Kidney epithelial cell (primary cell): ENCODE results near the gene UNC119B. TPM values are rescaled to one million over a fixed set of nuclear protein-coding genes. Genes with fewer than 3 reads are reported as not detected.

ENCODE experiments used
- DNase-seq: peaks from one replicate; pipeline ENCODE4 v3.0.0-alpha.2; 2010; ENCODE audit warnings: low read depth
- H3K27me3 ChIP-seq: 2 replicates; pipeline ENCODE4 v1.6.0; 2011; ENCODE audit warnings: low read length; ENCODE audit not compliant: control insufficient read depth, insufficient read depth
- H3K36me3 ChIP-seq: 2 replicates; pipeline ENCODE4 v1.5.1; 2011; ENCODE audit warnings: low read length; ENCODE audit not compliant: control insufficient read depth, insufficient read depth
- H3K4me3 ChIP-seq: 2 replicates; pipeline ENCODE4 v1.5.1; 2011; ENCODE audit warnings: low read depth, mild to moderate bottlenecking, control low read depth, low read length
- CTCF ChIP-seq: IDR thresholded peaks from 2 replicates; pipeline ENCODE4 v1.5.1; 2011; ENCODE audit warnings: mild to moderate bottlenecking, moderate library complexity, low read length, control low read depth, inconsistent platforms; ENCODE audit not compliant: insufficient read depth, poor library complexity, severe bottlenecking
- total RNA-seq: library from RNA; depleted of rRNA; stranded (reverse); fragments of >200 nt; gene quantifications from 2 replicates; pipeline ENCODE4 v1.2.3, GENCODE V29; 2015

The UNC119B gene
- total RNA-seq, 1 donor from 2014 or later: 22.8 TPM

- Histone ChIP-seq H3K27me3 (no peaks in the 10 kb centered on the region), H3K4me3 (no peak overlapping the region), H3K36me3 (no peaks in the 10 kb centered on the region)
- no peak for DNase-seq
- TF ChIP-seq CTCF: no peak
These were observed 53.0 kb downstream of the UNC119B start for GRCh38 chr12:120763250-120763649.

- DNase-seq: no peak
- Histone ChIP-seq H3K36me3 (no peaks in the 10 kb centered on the region), H3K27me3 (no peaks in the 10 kb centered on the region), H3K4me3 (no peak overlapping the region)
- no peak for TF ChIP-seq CTCF
These were observed 54.6 kb downstream of the UNC119B start for GRCh38 chr12:120764816-120765215.

GRCh38 chr12:120766566-120766965, 56.3 kb downstream of the UNC119B start:
- H3K27me3 ChIP-seq: no peaks in the 10 kb centered on the region
- no peaks in the 10 kb centered on the region for H3K36me3 ChIP-seq
- TF ChIP-seq CTCF: no peak
- DNase-seq: no peak
- H3K4me3 ChIP-seq: no peak overlapping the region

- no peak for DNase-seq
- TF ChIP-seq CTCF: no peak
- H3K36me3 ChIP-seq: no peaks in the 10 kb centered on the region
- no peaks in the 10 kb centered on the region for H3K27me3 ChIP-seq
- no peak overlapping the region for H3K4me3 ChIP-seq
These were observed 57.1 kb downstream of the UNC119B start for GRCh38 chr12:120767071-120768024.

GRCh38 chr12:120771097-120771496, 60.8 kb downstream of the UNC119B start:
- Histone ChIP-seq H3K36me3 (no peaks in the 10 kb centered on the region), H3K27me3 (no peaks in the 10 kb centered on the region), H3K4me3 (no peak overlapping the region)
- TF ChIP-seq CTCF: no peak
- no peak for DNase-seq

Other genes starting within 250 kb of the UNC119B start
- gene SRSF9, start 240.7 kb upstream of the UNC119B start, total RNA-seq: 76.3 and 94.7 TPM in 2 replicates
- gene DYNLL1, start 214.3 kb upstream of the UNC119B start, total RNA-seq: 380 and 381 TPM in 2 replicates
- 29.2 and 30.6 TPM in 2 replicates for gene COQ5, start 181.3 kb upstream of the UNC119B start, total RNA-seq
- 117 and 124 TPM in 2 replicates for gene RNF10, start 176.1 kb upstream of the UNC119B start, total RNA-seq
- gene POP5, start 129.1 kb upstream of the UNC119B start, total RNA-seq: 34.0 and 47.8 TPM in 2 replicates
- not detected in 2 replicates for gene CABP1, start 69.8 kb upstream of the UNC119B start, total RNA-seq
- gene MLEC, start 23.3 kb upstream of the UNC119B start, total RNA-seq: 78.0 and 82.3 TPM in 2 replicates
- gene ACADS, start 15.4 kb downstream of the UNC119B start, total RNA-seq: 15.9 and 20.0 TPM in 2 replicates
- 22.3 and 24.3 TPM in 2 replicates for gene SPPL3, start 193.9 kb downstream of the UNC119B start, total RNA-seq